SK-N-MC (cell line): ENCODE data around the gene FAM3B.

Experiments
- EZH2 ChIP-seq: fragments of 200-600 bp; sonication (generic); IDR thresholded peaks from one replicate; pipeline ENCODE4 v1.6.1; 2017; ENCODE audit warnings: antibody characterized with exemption
- FOXP2 ChIP-seq: optimal IDR thresholded peaks from 2 replicates; pipeline ENCODE3; 2011; ENCODE audit warnings: mild to moderate bottlenecking, moderate library complexity; ENCODE audit not compliant: insufficient read depth; ENCODE audit errors: extremely low read length, control extremely low read depth
- POLR2AphosphoS5 ChIP-seq: IDR thresholded peaks from 2 replicates; pipeline ENCODE4 v1.6.1; 2012; ENCODE audit warnings: mild to moderate bottlenecking, low read depth, low read length, borderline replicate concordance

DNA sequence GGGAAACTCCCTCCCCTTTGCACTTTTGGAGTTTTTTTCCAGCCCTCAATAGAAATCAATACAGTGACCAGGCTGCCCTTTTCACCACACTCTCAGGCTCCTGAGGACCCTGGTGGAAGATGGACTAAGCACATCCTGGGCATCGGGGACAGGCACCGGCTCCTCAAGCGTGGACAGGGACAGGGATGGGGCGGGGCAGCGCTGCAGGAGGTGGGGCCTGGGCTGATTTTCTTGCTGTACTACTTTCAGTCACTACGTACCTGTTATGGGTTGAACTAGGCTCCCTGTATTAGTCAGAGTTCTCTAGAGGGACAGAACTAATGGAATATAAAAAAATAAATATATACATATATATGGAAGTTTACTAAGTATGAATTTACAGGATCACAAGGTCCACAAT lies 47.7 kb downstream of the FAM3B start:
- TF ChIP-seq POLR2AphosphoS5 (no peak), EZH2 (no peak), FOXP2 (no peak)
